ENCODE measurements around the gene MYO1D.

MYO1D gene

DNA sequence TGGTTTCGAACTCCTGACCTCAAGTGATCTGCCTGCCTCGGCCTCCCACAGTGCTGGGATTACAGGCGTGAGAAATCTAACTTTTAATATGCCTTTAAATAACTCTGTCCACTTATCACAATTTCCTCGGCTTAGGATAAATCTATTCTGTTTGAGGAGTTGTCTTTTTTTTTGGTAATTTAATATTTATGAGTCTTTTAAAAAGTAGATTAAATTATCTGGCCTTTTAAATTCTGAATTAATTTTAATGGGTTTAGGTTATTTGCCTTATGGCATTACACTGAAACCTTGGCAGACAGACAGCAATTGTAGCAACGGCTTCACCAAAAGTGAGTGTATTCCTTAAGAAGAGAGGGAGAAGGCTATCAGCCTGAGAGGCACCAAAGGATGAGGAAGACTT, 66.2 kb downstream of the MYO1D start:
- no peak for DNase-seq

DNA sequence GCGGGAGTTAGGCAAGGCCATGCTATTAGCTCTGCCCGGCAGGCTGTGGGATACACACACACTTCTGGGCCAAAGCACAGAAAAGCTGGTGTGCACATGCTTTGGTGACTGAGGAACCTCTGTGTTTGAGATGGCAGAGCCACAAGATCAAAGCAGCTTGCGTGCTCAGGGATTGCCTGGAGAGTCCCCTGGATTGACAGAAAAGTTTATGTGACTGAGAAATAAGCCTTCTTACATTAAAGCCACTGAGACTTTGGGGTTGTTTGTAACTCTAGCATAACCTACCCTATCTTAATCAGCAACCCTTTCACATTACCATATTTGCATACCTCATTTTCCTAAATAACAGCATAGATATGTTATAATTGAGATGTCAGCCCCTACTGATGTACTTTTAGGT, 69.3 kb downstream of the MYO1D start:
- no peak for DNase-seq

- DNase-seq, result no peak
Measured at GRCh38 chr17:32806646-32807045, 70.3 kb downstream of the MYO1D start.

DNA sequence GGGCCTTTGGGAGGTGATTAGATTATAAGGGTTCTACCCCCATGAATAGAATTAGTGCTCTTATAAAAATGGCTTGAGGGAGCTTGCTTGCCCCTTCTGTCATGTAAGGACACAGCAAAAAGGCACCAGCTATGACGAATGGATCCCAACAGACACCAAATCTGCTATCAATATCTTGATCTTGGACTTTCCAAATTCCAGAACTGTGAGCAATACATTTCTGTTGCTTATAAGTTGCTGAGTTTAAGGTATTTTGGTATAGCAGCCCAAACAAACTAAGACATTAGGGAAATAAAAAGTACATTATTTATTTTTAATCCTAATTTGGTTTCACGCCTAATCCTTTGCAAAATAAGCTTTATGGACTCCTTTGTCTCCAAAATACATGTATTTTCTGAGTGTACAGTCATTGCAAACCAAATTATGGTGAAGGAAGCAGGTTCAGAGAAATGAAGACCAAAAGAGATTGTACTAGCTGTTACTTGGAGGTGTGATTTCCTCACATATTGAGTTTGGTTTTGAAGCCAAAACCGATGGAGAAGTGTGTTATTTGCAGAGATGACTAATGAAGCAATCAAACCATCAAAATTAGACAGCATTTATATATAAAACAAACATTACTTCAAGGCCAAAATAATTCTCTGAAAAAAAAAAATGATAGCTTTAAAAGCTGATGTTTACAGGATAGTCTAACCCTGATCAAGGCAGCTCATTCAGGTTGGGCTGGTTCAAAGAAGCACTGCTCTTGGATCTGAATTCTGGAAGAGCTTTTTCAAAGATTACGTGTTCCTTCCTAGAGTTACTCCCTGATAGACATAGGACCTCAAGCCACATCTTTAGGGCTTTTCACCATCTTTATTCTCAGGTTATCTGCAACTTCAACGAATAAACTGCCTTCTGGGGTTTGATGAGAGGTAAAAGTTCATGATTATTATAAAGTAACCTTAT, 71.6 kb downstream of the MYO1D start:
- no peak for DNase-seq

DNA sequence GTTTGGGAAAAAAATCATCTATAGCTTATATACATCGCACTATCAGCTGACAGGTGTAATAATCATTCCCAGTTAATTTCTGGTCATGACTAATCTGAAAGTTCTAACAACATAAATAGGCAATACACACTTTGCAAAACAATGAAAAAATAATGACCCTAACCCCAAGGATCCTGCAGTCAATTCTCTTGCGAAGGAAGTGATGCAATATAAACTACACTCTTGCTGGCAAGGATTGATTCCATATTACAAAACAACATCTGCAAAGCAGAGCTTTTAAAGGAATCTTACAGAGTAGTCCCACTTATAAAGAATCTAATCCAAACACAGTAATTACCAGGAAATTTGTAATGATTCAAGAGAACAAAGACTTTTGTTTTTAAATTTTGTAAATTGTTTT, 73.4 kb downstream of the MYO1D start:
- DNase-seq, result no peak

DNA sequence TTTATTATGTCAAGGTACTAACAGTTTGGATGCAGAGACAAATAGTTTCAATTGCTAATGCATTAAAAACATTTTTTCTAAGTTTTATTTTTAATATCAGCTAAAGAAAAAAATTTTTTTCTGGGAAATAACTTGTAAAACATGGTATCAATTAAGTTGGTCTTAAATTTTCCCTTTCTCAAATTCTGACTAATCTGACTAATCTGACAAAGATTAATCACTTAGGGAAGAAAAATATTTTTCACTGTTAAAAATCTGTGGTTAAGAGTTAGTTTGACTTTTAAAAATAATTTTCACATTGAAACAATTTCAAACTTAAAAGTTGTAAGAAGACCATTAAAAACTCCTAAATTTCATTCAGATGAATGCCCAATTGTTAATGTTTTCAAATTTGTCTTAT, 74.6 kb downstream of the MYO1D start:
- DNase-seq, result no peak

- DNase-seq, result no peak
Measured at GRCh38 chr17:32801641-32802040, 75.3 kb downstream of the MYO1D start.

DNA sequence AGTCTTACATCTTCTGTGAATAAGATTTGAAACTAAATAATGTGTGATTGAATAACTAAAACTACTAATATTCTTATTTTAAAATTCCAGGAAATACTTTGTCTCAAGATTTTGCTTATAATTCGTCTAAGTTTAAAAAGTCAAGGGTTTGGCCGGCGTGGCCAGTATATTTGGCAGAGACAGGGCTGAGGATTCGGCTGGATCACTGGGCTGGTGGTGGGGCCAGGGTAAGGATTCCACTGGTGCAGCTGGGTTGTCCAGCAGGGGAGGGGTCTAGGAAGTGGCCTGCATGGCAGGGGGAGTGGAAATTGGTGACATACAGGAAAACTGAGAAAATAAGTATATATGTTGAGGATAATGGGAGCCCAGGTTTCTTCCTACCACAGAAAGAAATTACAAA, 75.7 kb downstream of the MYO1D start:
- no peak for DNase-seq

GRCh38 chr17:32798938-32799337, 78.0 kb downstream of the MYO1D start:
- no peak for DNase-seq

- no peak for DNase-seq
Measured at GRCh38 chr17:32795339-32795979, 81.5 kb downstream of the MYO1D start.

GRCh38 chr17:32794533-32795246, 82.2 kb downstream of the MYO1D start:
- no peak for DNase-seq

- DNase-seq, result no peak
Measured at GRCh38 chr17:32793841-32794240, 83.1 kb downstream of the MYO1D start.

GRCh38 chr17:32792207-32792606, 84.7 kb downstream of the MYO1D start:
- DNase-seq, result no peak

DNA sequence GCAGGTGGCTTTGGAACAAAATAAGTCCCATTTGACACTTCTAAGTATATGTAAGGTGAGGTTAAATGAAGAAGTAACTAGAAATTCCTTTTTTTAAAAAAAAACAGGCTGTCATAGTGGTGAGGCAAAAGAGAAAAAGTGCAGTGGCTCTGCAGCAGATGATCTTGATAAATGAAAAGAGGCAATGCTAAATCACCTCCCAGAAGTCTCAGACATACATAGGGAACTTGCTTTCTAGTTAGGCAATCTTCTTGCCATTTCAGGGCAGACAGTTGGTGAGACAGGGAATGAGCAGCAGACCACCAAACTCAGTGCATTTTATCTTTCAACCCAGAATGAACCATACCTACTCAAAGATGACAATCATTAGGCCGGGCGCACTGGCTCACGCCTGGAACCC, 90.8 kb downstream of the MYO1D start:
- DNase-seq, result no peak

DNA sequence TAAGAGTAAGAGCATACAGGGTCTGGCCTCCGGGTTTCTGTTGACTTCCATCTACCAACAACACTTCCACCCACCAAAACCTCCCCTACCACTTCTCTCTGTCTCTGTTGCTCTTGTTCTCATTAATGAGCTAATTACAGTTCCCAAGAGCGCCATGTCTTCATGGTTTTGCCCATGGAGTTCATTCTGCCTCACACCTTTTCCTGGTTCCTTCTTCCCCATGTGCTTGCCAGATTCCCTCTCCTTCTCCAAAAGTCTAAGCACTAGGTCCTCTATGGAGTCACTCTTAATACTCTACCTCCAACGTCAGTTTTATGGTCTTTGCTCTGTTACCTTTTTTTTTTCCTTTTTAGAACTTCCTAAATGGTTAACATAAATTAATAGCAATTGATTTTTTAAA, 92.8 kb downstream of the MYO1D start:
- DNase-seq, result no peak

GRCh38 chr17:32783602-32784001, 93.3 kb downstream of the MYO1D start:
- no peak for DNase-seq

- no peak for DNase-seq
Measured at GRCh38 chr17:32780721-32781120, 96.2 kb downstream of the MYO1D start.

DNA sequence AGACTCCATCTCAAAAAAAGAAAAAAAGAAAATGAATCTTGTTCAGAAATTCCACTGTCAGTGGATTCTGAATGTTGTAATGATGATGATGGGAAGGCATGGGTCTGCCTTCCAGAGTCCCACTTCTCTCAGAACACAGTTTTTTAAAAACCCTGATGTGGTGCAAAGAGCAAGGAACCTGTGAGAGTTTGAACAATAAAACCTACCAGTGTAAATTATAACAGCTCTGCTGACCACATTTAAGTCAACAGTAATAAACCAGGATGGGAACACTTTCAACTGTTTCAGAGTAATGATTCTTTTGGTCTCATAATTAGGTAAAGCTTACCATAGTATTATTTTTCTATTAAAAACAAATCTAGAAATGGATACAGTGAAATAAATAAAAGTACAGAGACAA, 99.0 kb downstream of the MYO1D start:
- DNase-seq, result no peak

GRCh38 chr17:32777436-32777835, 99.5 kb downstream of the MYO1D start:
- DNase-seq, result no peak

DNA sequence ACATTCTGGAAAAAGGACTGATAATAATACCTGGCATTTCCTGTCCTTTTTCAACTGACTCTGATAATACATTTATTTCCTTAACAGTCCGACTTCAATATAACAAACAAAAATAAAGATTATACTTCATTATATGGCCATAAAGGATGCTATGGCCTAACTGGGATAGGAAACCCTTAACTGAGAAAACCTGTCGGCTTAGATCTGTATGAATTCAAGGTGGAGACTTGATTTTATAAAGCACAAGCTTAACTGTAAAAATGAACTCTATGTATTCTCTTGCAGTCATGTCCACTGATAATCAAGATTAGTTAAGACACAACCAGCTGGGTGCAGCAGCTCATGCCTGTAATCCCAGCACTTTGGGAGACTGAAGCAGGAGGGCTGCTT, 102.2 kb downstream of the MYO1D start:
- no peak for DNase-seq

- DNase-seq, result no peak
Measured at GRCh38 chr17:32773856-32774694, 102.8 kb downstream of the MYO1D start.

GRCh38 chr17:32772453-32773025, 104.4 kb downstream of the MYO1D start:
- no peak for DNase-seq

Measured in T1000 (cell line).